HL-60/S4 treated with phorbol 12-myristate 13-acetate at 8.2 ng/mL for 4 days and 3 days (cell line): ENCODE results near the gene RNF150.

Experiments used
- in situ Hi-C: fragments of 300-500 bp; cut with MboI; formaldehyde crosslinking; loops from 2 replicates; pipeline ENCODE4 v1.15.0; 2022; ENCODE audit warnings: low sequenced_read_pairs

Gene RNF150

DNA sequence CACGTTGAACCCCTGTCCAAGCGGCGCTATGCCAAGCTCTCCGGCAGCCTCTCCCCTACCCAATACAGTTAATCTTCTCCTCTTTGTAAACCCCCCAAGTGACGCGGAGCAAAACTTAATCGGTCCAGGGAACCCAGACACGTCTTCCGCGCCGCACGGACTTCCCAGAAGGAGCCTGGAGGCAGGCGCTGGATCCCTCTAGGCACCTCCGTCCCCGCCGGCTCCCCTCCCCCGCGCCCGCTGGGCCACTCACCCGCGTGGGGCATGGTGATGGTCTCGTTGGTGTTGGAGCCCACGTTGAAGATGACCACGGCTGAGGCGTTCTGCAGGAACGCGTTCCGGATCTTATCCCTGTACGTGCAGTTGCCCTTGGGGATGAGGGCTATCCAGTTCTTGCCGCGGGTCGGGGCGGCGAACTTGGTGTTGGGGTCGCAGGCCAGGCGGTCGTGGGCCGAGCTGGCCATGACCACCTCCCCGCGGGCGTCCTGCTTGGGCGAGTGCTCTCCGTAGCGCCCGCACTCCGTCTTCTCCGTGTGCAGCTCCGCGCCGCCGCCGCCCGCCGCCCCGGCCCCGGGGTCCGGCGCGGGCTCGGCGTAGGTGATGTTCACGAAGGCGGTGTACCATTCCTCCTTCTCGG lies 1.1 kb downstream of the RNF150 start:
- in situ Hi-C loops: no loop called here

DNA sequence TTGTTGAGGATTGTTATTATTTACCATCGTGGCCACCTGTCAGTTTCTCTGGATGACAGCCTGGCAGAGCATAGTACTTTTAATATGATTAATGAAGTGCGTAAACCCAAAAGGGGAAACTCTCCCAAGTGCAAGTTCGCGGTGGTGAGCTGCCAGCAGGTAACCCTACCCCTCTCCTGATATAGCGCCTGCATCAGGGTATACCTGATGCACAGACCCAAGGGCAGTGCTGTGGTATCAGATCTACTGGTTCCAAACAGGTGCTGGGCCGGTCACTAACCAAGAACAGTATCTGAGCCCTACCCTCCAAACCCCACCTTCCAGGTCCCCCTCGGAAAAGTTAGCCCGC lies 1.6 kb downstream of the RNF150 start:
- in situ Hi-C loops: no loop called here

DNA sequence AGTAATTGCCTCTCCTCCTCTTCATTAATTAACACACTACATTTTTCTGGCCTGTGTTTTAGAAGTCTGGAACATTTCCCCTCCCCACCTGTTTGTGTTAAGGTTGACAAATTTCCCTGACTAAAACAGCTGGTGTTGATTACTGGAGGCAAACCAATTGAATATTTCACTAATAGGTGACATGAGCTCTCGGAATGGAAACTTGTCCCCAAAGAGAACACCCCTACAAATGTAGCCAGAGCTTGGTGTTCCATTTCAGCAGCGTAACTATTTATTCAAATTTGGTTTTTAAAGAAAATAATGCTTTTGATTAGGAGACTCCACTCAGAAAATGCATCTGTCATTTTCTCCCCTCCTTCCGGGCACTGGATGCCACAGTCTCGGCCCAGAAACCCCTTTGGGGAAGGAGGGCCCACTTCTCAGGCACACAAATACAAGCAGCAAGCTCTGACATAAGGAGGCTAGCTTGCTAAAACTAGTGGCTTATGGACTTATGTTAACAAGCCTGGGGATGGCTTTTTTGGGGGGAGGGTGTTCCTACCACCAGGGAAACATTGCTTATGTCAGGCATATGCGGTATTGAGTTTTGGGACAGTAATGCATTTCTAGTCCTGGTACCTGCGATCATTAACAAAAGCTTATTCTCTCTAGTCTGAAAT lies 2.2 kb downstream of the RNF150 start:
- in situ Hi-C loops: no loop called here

DNA sequence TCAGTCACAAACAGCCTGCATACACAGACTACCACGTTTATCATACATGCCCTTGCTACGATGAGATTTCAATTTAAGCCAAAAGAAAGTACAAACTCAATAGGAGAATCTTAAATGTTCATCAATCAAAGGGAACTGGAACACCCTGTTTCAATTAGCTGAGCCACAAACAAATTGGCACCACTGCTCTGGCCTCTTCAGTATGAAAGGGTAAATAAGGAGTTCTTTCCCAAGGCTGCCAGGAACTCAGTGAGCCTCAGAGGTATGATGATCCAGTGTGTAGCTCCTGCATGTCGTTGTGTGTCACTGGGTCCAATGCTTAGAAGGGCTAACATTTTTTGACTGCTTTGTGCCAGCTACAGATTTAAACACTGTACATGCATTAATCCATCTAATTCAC lies 5.4 kb downstream of the RNF150 start:
- in situ Hi-C loops: no loop called here

DNA sequence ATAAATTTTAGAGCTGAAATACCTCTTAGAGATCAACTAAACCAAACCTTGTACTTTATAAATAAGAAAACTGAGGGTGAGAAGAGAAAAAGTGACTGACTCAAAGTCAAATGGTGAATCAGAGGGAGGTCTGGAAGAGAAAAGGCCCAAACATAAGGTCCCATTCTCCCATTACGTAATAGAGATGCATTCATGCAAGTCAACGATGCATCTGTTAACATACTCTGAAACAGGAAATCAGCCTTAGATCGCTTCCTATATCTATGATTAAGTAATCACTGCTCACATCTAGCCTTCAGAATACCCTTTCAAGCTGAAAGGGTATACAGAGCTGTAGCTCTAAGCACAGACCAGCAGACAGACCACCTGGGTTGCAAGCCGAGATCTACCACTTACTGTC lies 6.5 kb downstream of the RNF150 start:
- in situ Hi-C loops: no loop called here

DNA sequence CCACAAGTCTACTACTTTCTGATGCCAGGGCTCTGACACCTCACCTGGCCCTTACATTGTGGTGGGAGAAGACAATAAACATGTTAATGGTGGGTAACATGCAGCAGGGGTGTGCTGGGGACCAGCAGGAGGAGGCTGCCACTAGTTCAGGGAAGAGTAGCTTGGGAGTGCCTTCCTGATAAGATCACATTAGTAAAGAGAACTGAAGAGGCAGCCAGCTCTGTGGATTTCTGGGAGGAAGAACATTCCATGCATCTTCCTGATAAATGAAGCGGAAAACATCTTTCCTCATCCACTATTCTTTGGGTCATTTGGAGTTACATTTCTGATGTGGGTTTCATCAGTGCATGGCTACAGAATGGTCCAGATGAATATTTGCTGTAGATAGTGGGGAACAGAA lies 9.0 kb downstream of the RNF150 start:
- in situ Hi-C loops: no loop called here

DNA sequence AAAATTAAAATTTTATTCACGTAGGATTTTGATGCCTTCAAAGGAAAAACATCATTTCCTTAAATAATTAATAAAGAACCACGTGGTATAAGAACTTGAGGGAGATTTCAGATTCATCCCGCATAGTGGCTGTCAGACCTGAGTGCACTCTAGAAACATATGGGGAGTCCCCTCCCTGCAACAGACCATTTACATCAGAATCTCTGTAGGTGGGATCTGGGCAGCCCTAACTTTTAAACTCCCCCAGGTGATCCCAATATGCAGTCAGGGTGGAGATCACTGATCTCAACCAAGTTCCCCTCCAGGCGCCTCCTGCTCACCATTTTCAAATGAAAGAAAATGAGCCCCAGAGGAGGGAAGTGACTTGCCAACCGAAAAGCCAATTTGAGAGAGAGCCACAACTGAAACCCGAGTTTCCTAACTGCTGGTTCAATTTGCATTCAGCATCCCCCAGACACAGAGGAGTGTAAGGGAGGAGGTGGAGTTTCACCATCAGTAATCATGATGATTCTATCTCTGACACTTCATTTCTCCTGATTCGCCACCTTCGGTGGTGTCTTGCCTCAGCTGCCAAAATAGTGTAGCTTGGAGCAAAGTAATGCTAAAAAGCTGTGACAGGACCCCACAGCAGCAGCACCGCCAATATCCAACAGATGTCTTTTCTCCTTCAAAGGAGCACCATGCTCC lies 11.4 kb downstream of the RNF150 start:
- in situ Hi-C loops: no loop called here

DNA sequence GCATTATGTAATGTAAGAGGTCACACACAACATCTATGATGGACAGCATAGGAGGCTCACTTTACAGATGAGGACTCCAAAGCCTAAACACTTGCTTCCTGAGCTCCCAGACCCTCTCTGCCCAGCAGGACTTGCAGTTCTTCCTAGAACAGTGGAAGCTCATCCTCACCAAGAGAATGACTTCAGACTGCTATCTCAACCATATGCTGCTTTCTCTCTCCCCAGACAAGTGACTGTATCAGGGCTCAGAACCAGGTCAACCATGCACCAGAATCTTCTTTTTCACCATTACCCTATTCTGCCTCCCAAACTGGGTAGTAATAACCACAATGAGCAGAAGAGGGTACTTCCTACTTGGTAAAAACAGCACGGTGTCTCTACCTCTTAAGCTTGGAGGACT lies 12.2 kb downstream of the RNF150 start:
- in situ Hi-C loops: no loop called here

DNA sequence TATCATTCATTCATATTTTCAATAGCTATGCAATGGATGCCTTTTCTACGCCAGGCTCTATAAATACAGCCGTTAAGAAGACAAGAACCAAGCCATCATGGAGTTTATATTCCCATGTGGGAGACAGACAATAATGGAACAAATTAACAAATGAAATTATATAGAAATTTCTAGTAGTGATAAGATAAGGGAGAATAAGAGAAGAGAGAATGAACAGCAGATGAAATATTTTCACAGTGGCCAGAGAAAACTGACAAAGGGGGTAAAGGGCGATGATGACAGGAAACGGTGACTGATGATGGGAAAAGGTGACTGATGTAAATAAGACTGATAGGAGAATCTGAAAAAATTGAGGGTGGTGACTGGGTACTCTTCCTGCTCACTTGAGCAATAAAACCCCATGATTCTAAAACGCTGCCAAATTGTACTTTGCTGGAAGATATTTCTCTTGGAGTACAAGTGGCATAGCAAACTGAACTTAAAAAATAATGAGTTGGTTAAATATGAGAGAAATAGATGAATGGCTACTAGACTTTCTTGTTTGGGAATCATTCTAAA lies 13.2 kb downstream of the RNF150 start:
- in situ Hi-C loops: no loop called here

DNA sequence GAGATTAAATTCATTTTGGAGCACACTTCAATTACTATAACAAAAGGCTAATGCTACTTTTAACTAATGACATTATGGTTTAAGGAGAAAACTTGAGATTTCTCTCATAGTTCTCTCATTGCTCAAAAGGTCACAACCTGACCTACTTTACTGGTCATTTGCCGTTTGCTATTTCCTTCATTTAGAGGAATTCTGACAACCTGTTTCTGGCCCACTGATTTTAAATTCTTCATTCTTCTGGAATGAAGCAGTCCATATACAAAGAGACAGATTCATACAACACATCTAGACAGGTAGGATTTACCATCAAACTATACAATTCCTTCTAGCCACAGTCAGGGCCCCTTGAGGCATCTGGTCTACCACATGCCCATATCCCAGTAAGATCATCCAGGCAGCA lies 14.2 kb downstream of the RNF150 start:
- in situ Hi-C loops: no loop called here

DNA sequence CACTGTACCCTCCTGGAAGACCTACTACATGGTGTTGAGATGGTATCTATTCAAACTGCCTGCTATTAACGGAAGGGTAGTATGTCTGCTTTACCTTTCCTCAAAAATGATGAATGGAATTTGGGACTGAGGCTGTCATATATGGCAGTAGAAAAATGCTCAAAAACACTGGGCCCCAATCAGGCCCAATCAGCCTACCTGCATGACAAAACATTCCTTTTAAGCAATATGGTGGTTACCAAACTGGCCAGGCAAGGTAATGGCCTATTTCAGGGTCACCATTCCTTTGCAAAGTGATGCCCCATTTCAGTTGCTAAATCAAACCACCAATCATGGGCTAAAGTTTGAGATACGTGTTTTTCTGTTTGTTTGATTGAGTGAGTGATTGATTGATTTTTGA lies 14.9 kb downstream of the RNF150 start:
- in situ Hi-C loops: no loop called here

DNA sequence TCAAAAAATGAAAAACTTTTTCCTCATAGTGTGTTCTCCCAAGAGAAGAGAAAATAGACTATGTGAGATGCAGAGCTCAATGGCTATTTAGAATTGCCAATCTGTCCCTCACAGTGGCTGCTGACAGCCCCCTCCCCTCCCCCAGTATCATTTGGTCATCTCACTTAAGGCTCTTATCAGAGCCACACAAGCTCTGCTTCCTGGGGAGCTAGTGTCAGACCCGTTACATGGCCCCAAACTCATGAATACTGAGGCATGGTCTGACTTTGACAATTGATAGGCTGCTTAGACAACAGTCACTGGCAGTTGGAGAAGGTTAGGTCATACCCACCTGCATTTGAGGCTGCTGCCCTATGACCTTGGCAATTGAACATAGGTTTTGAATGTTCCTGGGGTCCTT lies 15.3 kb downstream of the RNF150 start:
- in situ Hi-C loops: no loop called here

DNA sequence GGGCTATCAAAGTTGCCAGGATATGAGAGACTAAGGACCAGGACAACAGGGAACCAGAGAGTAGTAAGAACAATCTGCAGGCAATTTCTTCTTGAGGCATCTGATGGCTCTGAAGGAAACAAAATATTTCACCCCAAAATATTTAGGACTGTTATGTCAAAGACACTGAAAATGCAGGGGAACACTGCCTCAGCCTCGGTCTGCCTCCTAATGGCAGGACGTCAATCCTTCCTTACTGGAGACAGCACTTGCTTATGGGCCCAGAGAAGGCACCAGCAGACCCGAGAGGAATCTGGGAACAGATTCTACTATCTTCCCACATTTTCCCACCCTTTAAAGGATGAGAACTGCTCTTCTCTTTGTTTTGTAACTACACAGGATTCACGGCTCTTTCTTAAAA lies 23.3 kb downstream of the RNF150 start:
- in situ Hi-C loops: no loop called here

DNA sequence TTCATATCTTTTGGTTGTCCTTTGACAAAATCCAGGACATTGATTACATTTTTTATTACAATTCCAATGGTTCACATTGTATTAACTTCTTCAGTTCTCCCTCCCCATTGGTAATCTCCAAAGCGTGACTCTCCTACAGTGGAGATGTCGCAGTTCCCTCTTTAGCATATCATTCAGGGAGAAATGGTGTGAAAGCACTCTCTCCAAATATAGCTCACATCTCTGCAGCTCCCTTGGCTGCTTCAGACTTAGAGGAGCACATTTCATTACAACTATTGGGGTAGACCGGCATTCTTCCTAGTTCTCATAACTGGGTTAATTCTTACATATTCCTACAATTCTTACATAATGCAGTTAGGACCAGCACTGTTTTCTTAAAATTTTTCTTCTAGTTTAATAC lies 25.3 kb downstream of the RNF150 start:
- in situ Hi-C loops: no loop called here

DNA sequence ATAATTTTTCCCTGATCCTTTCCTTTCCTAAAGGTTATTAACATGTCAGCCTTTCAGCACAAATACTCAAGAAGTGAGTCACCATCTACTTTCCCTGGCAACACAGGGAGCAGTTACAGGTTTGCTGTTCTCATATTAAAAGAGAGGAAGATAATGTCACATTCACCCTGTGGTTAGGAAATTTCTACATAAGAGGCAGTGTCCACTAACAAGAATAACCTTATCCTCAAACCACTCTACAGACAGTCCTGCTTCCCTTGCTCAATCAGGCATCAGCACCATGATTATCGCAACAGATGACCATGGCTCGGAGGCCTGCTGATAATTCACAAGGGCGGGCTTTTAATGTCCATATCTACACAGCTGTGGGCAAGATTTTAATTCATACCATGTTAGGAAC lies 30.9 kb downstream of the RNF150 start:
- in situ Hi-C loops: no loop called here

DNA sequence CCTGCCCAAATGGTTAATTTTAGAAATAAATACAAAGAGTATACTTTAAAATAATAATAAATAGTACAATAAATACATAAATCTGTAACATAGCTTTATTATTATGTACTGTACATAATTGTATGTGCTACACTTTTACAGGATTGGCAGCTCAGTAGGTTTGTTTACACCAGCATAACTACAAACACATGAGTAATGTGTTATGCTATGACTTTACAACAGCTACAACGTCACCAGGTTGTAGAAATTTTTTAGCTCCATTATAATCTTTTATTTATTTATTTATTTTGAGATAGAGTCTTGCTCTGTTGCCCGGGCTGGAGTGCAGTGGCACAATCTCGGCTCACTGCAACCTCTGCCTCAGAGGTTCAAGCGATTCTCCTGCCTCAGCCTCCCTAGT lies 31.8 kb downstream of the RNF150 start:
- in situ Hi-C loops: no loop called here

DNA sequence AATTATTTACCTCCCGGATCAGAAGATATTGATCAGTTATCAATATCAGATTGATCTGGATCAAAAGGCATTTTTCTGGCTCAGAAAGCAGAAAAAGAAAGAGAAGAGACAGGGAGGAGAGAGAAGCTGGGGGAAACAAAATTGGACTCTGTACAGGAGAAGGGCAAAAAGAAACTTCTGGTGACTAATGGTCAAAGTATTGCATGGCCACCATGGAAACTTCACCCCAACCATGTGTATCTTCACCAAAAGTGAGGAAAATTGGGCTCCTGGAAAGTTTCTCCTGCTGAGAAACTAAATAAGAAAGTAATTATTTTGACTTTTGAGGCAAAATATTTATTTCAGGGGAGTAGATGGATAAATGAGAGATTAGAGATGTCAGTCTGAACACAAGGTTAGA lies 33.9 kb downstream of the RNF150 start:
- in situ Hi-C loops: no loop called here

DNA sequence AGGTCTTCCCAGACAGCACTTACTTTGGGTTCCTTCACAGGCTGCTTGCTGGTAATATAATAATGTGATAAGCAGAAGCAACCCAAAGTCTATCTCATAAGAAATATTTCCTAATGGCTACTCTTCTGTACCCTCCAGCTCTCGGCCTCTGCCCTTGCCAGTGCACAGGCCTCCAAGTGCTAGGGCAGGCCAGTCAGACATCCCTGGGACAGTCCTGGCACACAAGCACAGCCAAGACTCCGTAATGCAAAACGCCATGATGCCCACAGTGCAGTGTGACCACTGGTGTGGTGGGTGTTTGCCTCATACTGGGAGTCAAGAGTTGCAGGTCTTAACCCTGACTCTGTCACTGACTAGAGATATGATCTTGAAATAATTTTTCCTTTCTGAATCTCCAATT lies 35.1 kb downstream of the RNF150 start:
- in situ Hi-C loops: no loop called here

DNA sequence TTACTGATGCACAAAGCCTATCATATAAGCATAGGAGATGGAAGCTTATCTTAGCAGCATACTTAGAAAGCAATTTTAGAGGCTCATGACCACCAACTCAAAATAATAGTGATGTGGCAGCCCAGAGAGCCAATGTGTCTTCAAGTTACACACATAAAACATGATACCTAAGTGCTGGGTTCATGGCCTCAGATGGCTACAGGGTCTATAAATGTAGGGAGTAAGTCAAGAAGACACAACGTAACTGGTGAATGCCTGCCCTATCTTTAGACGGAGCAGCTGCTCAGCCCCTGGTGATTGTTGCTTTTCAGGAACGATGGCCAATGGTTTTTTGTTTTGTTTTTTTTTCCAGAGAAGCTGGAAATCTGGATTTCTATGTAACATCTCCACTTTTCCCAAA lies 42.8 kb downstream of the RNF150 start:
- in situ Hi-C loops: no loop called here

DNA sequence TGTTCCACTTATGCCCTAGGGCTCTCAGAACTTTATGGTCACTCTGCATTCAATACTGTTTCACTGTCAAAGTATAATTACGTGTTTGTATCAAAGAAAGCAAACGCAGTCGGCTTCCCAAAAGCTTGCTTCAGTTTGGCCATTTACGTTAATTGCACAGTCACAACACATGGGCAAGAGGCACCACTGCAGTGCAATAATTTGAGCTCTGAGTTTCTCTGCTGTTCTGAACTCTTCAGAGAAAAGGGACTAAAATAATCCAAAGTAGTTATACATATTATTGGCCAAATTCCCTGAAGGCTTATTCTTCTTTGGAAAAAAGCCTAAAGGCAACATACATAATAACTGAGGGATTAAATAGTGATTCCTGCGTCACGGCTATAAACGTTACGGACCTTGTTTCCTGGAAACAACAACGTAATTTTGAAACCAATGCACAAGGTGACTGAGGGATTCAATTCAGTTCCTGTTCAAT lies 51.3 kb downstream of the RNF150 start:
- in situ Hi-C loops: no loop called here

DNA sequence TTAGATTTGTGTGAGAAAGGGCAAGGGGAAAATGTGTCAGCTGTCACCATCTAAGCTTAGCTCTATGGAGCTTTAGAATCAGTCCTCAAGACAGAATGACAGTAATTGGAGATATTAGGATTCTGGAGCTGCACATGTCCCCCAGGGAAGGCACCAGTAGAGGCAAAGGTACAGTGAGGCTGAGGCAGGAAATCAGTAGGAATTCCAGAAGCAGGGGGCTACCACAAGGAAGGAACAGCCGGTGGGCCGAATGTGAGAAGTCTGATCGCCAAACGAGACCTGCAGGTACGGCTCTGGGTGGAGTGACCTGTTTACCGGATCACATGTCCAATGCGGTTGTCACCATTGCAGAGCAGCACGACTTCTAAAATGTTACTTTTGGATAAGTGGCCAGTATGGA lies 52.6 kb downstream of the RNF150 start:
- in situ Hi-C loops: no loop called here

DNA sequence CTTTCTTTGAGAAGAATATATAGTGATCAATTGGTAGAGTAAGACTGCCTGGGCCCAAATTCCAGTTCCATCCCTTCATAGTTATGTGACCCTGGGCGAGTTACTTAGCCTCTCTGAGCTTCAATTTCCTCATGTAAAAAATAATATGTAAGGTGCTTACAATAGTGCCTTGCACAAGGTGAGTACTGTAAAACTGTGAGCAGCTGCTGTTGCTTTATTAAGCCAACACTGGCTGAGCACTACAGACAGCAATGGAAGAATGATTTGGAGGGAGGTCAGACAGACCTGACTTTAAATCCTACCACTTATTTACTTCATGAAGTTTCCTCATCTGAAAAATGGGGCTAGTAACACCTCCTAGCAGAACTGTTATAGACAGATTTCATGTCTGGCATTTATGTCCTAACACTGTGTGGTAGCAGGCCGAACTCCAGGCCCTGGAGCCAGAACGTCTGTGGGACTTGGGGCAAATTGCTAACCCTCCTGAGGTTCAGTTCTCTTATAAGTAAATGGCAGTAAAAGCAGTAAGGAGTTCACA lies 53.8 kb downstream of the RNF150 start:
- in situ Hi-C loops: no loop called here
